Astrocyte (in vitro differentiated cells and primary cell): ENCODE measurements around the gene UAP1L1. TPM values are rescaled to one million over a fixed set of nuclear protein-coding genes. Genes with fewer than 3 reads are reported as not detected.

ENCODE experiments used
- DNase-seq: peaks from one replicate; pipeline ENCODE4 v3.0.0-alpha.2; 2010; ENCODE audit warnings: low read depth
- FAIRE-seq: peaks from 2 replicates; lab custom pipeline; 2011; peaks lifted over from hg19 to GRCh38; lab: Jason Lieb, UNC
- H2AFZ ChIP-seq: 2 replicates; pipeline ENCODE4 v1.6.0; 2012; ENCODE audit warnings: low read depth, low read length, inconsistent platforms
- H3K27ac ChIP-seq: 2 replicates; pipeline ENCODE4 v1.5.1; 2011; ENCODE audit warnings: low read depth, low read length, inconsistent platforms
- H3K27me3 ChIP-seq: 2 replicates; pipeline ENCODE4 v1.6.0; 2011; ENCODE audit warnings: low read length, inconsistent platforms; ENCODE audit not compliant: insufficient read depth
- H3K36me3 ChIP-seq: 2 replicates; pipeline ENCODE4 v1.5.1; 2011; ENCODE audit warnings: low read length, inconsistent platforms; ENCODE audit not compliant: insufficient read depth
- H3K4me1 ChIP-seq: 2 replicates; pipeline ENCODE4 v1.5.1; 2011; ENCODE audit warnings: low read length, inconsistent platforms; ENCODE audit not compliant: insufficient read depth
- H3K4me2 ChIP-seq: 2 replicates; pipeline ENCODE4 v1.6.0; 2012; ENCODE audit warnings: low read length, inconsistent platforms
- H3K4me3 ChIP-seq: 2 replicates; pipeline ENCODE4 v1.5.1; 2011; ENCODE audit warnings: low read depth, mild to moderate bottlenecking, low read length, inconsistent platforms; ENCODE audit not compliant: insufficient read depth
- H3K79me2 ChIP-seq: 2 replicates; pipeline ENCODE4 v1.6.0; 2012; ENCODE audit warnings: mild to moderate bottlenecking, low read length, inconsistent platforms; ENCODE audit not compliant: insufficient read depth
- H3K9ac ChIP-seq: 2 replicates; pipeline ENCODE4 v1.6.0; 2012; ENCODE audit warnings: mild to moderate bottlenecking, low read length, inconsistent platforms
- H3K9me3 ChIP-seq: 2 replicates; pipeline ENCODE4 v1.5.1; 2012; ENCODE audit warnings: low read depth, mild to moderate bottlenecking, low read length, inconsistent platforms; ENCODE audit not compliant: insufficient read depth
- H4K20me1 ChIP-seq: 2 replicates; pipeline ENCODE4 v1.6.0; 2012; ENCODE audit warnings: low read length, inconsistent platforms; ENCODE audit not compliant: insufficient read depth
- H3K27ac Mint-ChIP-seq: one replicate; pipeline ENCODE4 v1.8.0; 2021; ENCODE audit warnings: mild to moderate bottlenecking, mixed read lengths; ENCODE audit not compliant: unreplicated experiment
- H3K27me3 Mint-ChIP-seq: one replicate; pipeline ENCODE4 v1.8.0; 2021; ENCODE audit warnings: low read depth, mixed read lengths; ENCODE audit not compliant: unreplicated experiment
- H3K36me3 Mint-ChIP-seq: one replicate; pipeline ENCODE4 v1.8.0; 2021; ENCODE audit warnings: low read depth, mixed read lengths; ENCODE audit not compliant: unreplicated experiment
- H3K4me1 Mint-ChIP-seq: one replicate; pipeline ENCODE4 v1.8.0; 2021; ENCODE audit warnings: low read depth, mixed read lengths; ENCODE audit not compliant: unreplicated experiment
- H3K4me3 Mint-ChIP-seq: one replicate; pipeline ENCODE4 v1.8.0; 2021; ENCODE audit warnings: mild to moderate bottlenecking, moderate library complexity, mixed read lengths; ENCODE audit not compliant: unreplicated experiment
- H3K9me3 Mint-ChIP-seq: one replicate; pipeline ENCODE4 v1.8.0; 2021; ENCODE audit warnings: mild to moderate bottlenecking, mixed read lengths; ENCODE audit not compliant: unreplicated experiment
- CTCF ChIP-seq: IDR thresholded peaks from 2 replicates; pipeline ENCODE4 v1.5.1; 2011; ENCODE audit warnings: low read depth, mild to moderate bottlenecking, inconsistent platforms, low read length, moderate library complexity; ENCODE audit not compliant: insufficient read depth
- EZH2 ChIP-seq: IDR thresholded peaks from 2 replicates; pipeline ENCODE4 v1.6.1; 2012; ENCODE audit warnings: mild to moderate bottlenecking, low read length, inconsistent platforms; ENCODE audit not compliant: insufficient read depth
- total RNA-seq: library from RNA; stranded (reverse); gene quantifications from 2 replicates; pipeline ENCODE4 v1.2.1, GENCODE V29; 2021

Gene UAP1L1
- total RNA-seq, 1 donor from 2014 or later, result 4.0 TPM

- DNase-seq (no peak), FAIRE-seq (no peak)
- H3K36me3 ChIP-seq, result peaks cover 3% of the 10 kb centered on the region
- no peaks in the 10 kb centered on the region for H3K27me3 Mint-ChIP-seq
- peak overlapping the region; percentile 75 for H3K27ac Mint-ChIP-seq
- peaks cover 25% of the 10 kb centered on the region for H3K79me2 ChIP-seq
- peaks cover 25% of the 10 kb centered on the region for H4K20me1 ChIP-seq
- H3K27me3 ChIP-seq, result no peaks in the 10 kb centered on the region
- peaks cover 34% of the 10 kb centered on the region for H3K4me1 Mint-ChIP-seq
- no peaks in the 10 kb centered on the region for H3K9me3 Mint-ChIP-seq
- H2AFZ ChIP-seq, result peak overlapping the region; percentile 86
- H3K9ac ChIP-seq, result peak overlapping the region; percentile 88
- H3K27ac ChIP-seq, result peak overlapping the region; percentile 60
- peak overlapping the region; percentile 78 for H3K4me3 ChIP-seq
- TF ChIP-seq CTCF, result no peak
- TF ChIP-seq EZH2, result no peak
- peak overlapping the region; percentile 90 for H3K4me3 Mint-ChIP-seq
- H3K36me3 Mint-ChIP-seq, result peaks cover 11% of the 10 kb centered on the region
- H3K9me3 ChIP-seq, result no peaks in the 10 kb centered on the region
- H3K4me2 ChIP-seq, result peak overlapping the region; percentile 98
- H3K4me1 ChIP-seq, result peaks cover 35% of the 10 kb centered on the region
These were observed 10.2 kb downstream of the UAP1L1 start for GRCh38 chr9:137087409-137087925.

- Histone ChIP-seq H3K9ac (no peak overlapping the region), H3K9me3 (no peaks in the 10 kb centered on the region), H3K4me3 (no peak overlapping the region), H3K27me3 (no peaks in the 10 kb centered on the region), H3K27ac (no peak overlapping the region), H2AFZ (no peak overlapping the region), H3K79me2 (peaks cover 25% of the 10 kb centered on the region), H3K4me1 (peaks cover 29% of the 10 kb centered on the region), H3K36me3 (peaks cover 6% of the 10 kb centered on the region), H4K20me1 (peaks cover 21% of the 10 kb centered on the region), H3K4me2 (peak overlapping the region; percentile 98)
- Mint-ChIP-seq H3K27me3 (no peaks in the 10 kb centered on the region), H3K9me3 (no peaks in the 10 kb centered on the region), H3K27ac (no peak overlapping the region), H3K4me1 (peaks cover 29% of the 10 kb centered on the region), H3K36me3 (peaks cover 11% of the 10 kb centered on the region), H3K4me3 (peak overlapping the region; percentile 90)
- no peak for DNase-seq
- FAIRE-seq, result no peak
- TF ChIP-seq EZH2, result no peak
- TF ChIP-seq CTCF, result no peak
These were observed 10.8 kb downstream of the UAP1L1 start for GRCh38 chr9:137088121-137088520.

GRCh38 chr9:137089232-137089947 lies 12.1 kb downstream of the UAP1L1 start:
- H3K27me3 Mint-ChIP-seq, result no peaks in the 10 kb centered on the region
- peaks cover 11% of the 10 kb centered on the region for H3K36me3 Mint-ChIP-seq
- H2AFZ ChIP-seq, result no peak overlapping the region
- no peaks in the 10 kb centered on the region for H3K27me3 ChIP-seq
- no peak overlapping the region for H3K4me3 ChIP-seq
- H3K9me3 ChIP-seq, result no peaks in the 10 kb centered on the region
- peaks cover 19% of the 10 kb centered on the region for H3K4me1 Mint-ChIP-seq
- H3K4me1 ChIP-seq, result peaks cover 17% of the 10 kb centered on the region
- TF ChIP-seq EZH2 (no peak), CTCF (no peak)
- no peaks in the 10 kb centered on the region for H3K9me3 Mint-ChIP-seq
- no peak overlapping the region for H3K27ac Mint-ChIP-seq
- peaks cover 20% of the 10 kb centered on the region for H4K20me1 ChIP-seq
- FAIRE-seq (no peak), DNase-seq (no peak)
- no peak overlapping the region for H3K27ac ChIP-seq
- H3K9ac ChIP-seq, result no peak overlapping the region
- peak overlapping the region; percentile 50 for H3K4me3 Mint-ChIP-seq
- no peak overlapping the region for H3K4me2 ChIP-seq
- peaks cover 6% of the 10 kb centered on the region for H3K36me3 ChIP-seq
- H3K79me2 ChIP-seq, result peaks cover 25% of the 10 kb centered on the region
